ENCODE measurements around the gene DMD. TPM values are rescaled to one million over a fixed set of nuclear protein-coding genes. Genes with fewer than 3 reads are reported as not detected.

The DMD gene
- total RNA-seq, 1 experiment from 2014 or later, result 3.1 TPM

DNA sequence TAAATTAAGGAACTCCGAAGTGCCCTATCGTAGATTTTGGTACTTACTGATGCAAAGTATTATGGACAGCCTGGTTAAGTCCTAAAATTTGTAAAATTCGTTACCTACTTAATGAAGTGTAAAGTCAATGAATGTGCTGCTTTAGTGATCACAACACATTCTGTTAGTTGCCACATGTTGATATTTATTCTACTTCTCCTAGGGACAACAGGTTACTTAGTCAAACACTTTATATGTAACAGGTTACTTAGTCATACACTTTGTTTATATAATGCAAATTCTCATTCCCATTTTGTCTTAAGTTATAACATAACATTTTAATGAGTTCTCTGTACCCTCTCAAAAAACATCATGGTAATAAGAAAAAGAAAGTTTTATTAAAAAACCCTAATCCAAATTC is 1496.6 kb downstream of the DMD start:
- in situ Hi-C loops (cut with HindIII; ENCODE audit: low sequenced_read_pairs), result no loop called here
- DNase-seq (ENCODE audit: low spot score), result no peak

DNA sequence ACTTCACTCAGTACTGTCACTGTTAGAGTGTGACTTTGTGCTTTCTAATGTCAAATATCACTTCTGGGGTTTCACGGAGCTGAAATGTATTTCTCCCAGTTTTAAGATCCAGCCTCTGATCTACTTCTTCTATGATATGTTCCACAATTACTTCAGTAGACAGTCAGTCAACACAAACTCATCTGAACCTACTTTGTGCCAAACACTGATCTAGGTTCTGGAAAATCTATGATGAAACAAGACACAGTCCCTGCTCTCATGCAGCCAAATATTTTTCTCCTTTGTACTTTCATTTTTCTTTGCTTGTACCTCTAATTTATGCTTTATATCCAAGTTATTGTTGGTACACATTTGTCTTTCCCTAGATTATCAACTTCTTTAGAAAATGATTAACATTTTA is 1498.2 kb downstream of the DMD start:
- DNase-seq (ENCODE audit: low spot score), result no peak
- in situ Hi-C loops (cut with HindIII; ENCODE audit: low sequenced_read_pairs), result no loop called here

DNA sequence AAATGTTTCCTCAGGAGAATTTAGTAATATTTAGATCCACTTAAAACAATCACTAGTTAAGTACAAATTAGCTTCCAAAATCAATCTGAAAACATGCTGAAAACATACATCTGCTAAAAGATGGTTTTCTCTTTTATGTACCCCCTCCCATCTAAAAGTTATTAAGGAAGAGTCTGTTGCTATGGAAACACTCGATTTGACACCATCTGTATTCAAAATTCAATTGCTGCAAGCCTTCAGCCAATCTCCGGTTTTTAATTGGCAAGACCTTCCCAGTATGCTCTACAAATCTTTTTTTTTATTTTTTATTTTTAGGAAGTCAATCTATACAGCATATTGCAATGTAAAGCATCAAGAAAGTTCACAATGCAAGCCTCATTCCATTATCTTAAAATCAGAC is 1500.2 kb downstream of the DMD start:
- in situ Hi-C loops (cut with HindIII; ENCODE audit: low sequenced_read_pairs), result no loop called here
- DNase-seq (ENCODE audit: low spot score), result no peak

DNA sequence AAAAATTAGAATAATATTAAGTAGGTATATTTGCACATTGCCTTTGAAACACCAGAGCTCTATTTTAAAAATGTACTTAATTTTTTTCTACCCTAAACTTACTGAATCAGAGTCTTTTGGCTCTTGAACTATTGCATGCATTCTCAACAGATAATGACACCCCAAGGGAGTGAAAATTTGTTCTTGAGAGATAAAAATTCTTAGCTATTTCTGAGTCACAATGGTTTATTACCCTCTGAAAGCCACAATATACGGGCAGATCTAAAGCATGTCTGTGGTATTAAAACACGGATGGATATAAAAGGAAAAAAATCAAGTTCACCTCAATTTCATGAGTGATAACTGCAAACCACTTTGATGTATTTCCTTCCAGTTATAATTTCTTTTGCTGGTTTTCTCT is 1503.2 kb downstream of the DMD start:
- no peak for DNase-seq (ENCODE audit: low spot score)
- in situ Hi-C loops (cut with HindIII; ENCODE audit: low sequenced_read_pairs), result no loop called here

DNA sequence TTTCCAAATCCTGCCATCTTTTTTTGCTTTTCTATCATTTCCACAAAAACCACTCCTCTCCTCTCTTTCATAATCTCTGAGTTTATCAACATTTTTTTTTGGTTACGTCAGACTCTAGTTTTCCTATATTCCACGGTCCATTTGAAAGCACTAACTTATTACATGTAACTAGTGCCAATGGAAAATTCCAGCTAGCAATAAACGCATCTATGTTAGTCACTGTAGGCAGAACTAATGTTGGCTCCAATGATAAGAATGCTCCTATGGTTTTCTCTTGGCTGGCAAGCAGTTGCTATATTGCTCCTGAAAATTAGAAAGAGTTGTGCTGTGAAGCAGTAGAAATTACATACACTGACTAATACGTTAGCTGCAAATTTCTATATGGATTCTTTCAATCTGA is 1504.9 kb downstream of the DMD start:
- DNase-seq (ENCODE audit: low spot score), result peak; percentile 46
- in situ Hi-C loops (cut with HindIII; ENCODE audit: low sequenced_read_pairs), result no loop called here

DNA sequence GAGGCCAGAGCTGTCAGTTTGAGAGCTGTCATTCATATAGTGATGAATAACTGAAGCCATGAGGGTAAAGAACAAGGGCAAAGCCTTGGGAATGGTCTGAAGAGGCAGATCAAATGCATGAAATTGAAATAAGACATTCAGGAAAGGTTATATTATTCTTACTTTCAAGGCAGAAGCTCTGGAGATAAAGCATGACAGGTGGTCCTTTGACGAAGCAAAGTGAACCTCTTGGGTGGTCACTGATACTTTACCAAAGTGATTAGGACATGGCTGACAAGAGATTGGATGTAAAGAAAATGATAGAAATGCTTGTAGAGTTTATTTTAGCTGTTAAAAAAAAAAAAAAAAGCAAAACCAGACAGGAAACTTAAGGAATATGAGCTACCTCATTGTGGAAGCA is 1505.5 kb downstream of the DMD start:
- no peak for DNase-seq (ENCODE audit: low spot score)
- in situ Hi-C loops (cut with HindIII; ENCODE audit: low sequenced_read_pairs), result no loop called here

DNA sequence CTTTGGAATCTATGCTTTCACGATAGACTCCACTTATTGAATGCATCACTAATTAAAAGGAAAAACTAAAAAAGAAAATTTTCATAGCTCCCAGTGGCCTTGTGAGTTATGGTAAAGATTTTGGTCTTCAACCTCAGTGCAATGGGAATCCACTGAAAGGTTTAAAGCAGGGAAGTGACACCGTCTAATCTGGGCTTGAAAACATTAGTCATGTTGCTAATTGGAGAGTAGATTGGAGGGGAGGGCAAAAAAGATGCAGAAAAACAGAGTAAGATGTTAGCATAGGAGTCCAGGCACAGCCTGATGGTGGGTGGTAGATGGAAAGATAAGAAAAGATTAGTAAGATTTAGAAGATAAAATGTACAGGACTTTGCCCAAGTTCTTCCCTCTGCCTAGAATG is 1506.4 kb downstream of the DMD start:
- no peak for DNase-seq (ENCODE audit: low spot score)
- in situ Hi-C loops (cut with HindIII; ENCODE audit: low sequenced_read_pairs), result no loop called here

DNA sequence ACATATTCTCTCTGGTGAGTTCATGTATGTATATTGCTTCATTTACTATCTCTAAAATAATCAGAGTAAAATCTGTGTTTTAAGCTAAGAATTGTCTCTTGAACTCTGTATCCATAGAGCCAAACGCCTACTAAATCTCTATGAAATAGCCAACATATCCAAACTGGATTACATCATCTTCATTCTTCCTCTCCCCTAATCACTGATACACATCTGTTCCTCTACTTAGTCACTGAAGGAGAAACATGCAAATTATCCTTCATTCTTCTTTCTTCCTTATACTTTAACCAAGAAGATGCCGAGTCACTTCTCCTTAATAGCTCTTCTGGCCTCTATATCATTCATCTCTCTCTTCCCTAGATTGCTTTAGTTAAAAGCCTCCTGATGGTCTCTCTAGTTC is 1509.1 kb downstream of the DMD start:
- in situ Hi-C loops (cut with HindIII; ENCODE audit: low sequenced_read_pairs), result no loop called here
- no peak for DNase-seq (ENCODE audit: low spot score)

DNA sequence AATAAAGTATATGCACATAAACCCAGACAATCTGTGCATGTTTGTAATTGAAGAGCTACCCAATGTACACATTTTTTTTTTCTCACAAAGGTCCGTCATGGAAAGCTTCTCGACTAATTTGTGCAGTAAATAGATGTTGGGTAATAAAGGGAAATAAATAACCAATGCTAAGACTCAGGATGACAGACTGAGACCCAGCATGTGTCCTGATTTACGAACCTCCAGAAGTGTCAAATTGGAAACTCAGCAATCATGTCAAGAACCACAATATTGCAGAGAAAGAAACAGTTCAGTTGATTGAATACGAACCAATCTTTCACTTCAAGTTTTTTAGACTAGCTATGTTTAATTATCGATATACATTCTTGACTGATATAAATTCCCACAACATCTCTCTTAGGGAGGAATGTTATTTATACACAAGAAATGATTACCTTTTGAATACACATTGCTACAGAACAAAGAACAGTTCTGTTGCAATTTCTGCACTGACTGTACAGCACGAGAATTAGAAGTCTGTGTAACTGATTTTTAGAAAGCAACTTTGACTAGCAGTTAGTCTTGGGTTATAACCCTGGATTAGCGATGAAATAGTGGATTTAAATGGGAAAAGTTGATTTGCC is 1513.9 kb downstream of the DMD start:
- peak; percentile 45 for DNase-seq (ENCODE audit: low spot score)
- in situ Hi-C loops (cut with HindIII; ENCODE audit: low sequenced_read_pairs), result no loop called here

DNA sequence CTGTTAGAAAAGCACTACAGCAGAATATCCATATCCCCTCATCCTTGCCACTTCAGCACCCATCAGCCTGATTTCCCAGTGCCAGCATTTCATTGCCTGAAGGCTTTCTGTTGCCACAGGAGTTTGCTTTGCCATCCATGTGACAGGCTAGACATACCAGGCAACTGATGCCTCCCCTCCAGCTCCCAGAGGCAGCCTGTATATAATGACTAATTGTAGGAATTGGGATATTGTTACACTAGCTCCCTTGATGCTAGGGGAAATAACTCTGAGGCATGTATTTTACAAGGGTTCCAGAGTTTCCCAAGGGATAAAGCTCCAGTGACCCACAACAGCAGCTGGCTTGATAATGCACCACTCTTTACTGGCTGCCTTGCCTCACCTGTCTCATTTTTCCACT is 1531.5 kb downstream of the DMD start:
- in situ Hi-C loops (cut with HindIII; ENCODE audit: low sequenced_read_pairs), result no loop called here
- no peak for DNase-seq (ENCODE audit: low spot score)

DNA sequence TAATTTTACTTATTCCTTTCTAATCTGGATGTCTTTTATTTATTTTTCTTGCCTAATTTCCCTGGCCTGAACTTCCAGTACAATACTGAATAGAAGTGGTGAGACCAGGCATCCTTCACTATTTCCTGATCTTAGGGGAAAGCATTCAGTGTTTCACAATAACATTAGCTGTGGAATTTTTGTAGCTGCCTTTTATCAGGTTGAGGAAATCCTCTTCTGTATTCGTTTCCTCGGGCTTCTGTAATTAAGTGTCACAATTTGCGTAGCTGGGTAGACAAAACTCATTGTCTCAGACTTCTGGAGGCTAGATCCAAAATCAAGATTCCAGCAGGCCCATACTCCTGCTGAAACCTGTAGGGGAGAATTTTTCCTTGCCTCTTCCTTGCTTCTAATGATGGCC is 1541.1 kb downstream of the DMD start:
- DNase-seq (ENCODE audit: low spot score), result no peak
- in situ Hi-C loops (cut with HindIII; ENCODE audit: low sequenced_read_pairs), result no loop called here

DNA sequence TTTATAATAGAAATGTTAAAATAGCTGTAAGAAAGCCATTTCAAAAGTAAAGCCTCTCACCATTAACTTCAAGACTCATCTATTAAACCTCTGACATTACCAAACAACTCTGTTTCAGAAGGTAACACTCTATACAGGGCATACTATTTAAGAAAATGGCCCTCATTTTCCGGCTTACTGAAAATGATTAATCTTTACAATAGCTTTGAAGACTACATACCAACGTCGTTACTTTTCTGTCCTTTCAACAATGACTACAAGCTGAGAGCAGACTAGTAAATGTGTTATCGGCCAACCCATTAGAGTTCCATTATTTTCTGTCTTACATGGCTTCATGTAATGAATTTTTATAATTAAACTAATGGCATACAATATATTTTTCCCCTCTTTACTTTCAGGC is 1545.9 kb downstream of the DMD start:
- no peak for DNase-seq (ENCODE audit: low spot score)
- in situ Hi-C loops (cut with HindIII; ENCODE audit: low sequenced_read_pairs), result no loop called here

DNA sequence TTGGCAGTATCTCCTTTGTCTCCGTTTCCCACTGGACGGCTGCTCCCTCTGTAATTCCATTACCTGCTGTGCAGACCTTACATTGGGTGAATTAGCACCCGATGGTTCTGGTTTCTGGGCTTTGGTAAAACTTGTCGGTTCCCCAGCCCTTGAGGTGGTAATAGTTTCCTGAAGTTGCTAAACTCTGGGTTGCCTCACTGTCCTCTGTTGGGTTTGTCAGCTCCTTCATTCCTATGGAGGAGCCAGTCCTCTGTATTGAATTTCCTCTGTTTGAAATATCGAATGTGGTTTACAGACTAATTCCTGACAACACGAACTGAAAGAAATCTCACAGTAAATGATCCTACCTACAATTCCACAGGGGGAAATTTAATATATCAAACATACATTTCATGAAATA is 1548.2 kb downstream of the DMD start:
- DNase-seq (ENCODE audit: low spot score), result no peak
- in situ Hi-C loops (cut with HindIII; ENCODE audit: low sequenced_read_pairs), result no loop called here

DNA sequence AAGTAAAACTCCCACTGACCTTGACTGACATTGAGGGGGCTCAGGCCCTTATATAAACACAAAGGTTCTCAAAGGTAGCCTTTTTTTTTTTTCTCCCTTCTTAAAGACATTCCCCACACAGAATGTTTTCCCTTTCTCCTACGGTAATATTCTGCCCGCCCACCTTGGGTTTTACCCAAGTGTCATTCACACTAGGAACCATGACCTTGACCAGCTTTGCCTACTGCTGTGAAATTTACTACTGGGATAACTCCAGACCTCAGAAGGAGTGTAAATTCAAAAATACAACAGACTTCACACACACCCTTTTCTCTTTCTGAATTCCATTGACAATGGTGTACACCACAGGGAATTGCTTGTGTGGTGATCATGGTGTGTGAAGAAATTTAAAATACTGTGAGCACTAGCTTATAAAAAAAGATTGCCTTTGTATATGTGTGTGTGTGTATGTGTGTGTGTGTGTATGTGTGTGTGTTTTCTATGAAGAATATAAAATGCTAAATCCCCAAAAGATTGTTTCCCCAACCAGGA is 1550.0 kb downstream of the DMD start:
- no peak for DNase-seq (ENCODE audit: low spot score)
- in situ Hi-C loops (cut with HindIII; ENCODE audit: low sequenced_read_pairs), result no loop called here

DNA sequence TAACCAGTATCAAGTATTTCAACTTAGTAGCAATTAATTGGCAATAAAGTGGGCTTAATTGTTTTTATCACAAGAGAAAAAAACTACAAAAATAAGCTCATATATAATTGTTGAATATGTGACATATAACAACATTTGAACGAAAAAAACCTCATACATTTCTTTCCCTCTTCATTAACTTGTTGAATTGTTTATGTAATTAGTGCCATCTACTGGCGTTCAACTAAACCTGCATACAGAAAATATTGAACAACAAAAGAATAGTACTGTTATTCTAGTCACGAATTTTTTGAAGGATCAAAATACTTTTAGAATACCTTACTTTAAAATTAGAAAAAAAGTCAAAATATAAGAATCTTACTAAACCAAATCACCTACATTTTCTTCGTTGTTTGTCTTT is 1553.0 kb downstream of the DMD start:
- in situ Hi-C loops (cut with HindIII; ENCODE audit: low sequenced_read_pairs), result no loop called here
- peak; percentile 44 for DNase-seq (ENCODE audit: low spot score)

DNA sequence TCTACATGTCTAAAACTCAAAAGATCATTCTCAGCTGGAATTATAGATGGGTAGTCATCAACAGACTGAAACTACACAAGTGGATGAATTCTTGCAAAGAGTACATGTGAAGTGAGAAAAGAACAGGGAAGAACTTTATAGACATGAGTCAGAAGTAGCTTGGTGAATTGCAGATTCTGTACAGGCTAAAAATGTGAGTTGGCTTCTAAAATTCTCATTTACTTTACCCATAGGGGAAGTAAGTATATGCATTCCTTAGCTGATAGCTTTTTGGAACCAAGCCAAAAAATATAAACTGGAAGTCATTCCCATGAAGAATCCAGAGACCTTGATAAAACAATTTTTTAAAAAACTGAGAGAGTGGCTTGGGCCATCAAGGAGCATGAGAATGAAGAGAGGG is 1555.3 kb downstream of the DMD start:
- DNase-seq (ENCODE audit: low spot score), result no peak
- in situ Hi-C loops (cut with HindIII; ENCODE audit: low sequenced_read_pairs), result no loop called here

DNA sequence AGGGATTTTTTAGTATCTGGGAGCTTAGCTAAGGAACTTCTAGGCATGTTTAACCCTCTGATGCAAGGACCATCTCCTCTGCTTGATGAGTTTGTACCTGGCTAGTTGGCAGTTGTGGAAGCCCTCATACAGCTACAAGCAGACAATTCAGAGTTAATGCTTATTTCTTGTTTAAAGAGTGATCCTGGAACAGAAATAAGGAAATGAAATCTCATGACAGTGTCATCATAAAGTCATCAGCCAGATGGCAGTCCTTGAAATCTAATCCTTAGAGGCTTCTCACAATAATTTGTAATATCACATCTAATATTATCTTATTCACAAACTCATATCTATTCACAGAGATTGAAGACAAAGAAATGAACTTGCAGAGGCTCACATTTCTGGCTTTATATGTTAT is 1557.9 kb downstream of the DMD start:
- DNase-seq (ENCODE audit: low spot score), result no peak
- in situ Hi-C loops (cut with HindIII; ENCODE audit: low sequenced_read_pairs), result no loop called here

DNA sequence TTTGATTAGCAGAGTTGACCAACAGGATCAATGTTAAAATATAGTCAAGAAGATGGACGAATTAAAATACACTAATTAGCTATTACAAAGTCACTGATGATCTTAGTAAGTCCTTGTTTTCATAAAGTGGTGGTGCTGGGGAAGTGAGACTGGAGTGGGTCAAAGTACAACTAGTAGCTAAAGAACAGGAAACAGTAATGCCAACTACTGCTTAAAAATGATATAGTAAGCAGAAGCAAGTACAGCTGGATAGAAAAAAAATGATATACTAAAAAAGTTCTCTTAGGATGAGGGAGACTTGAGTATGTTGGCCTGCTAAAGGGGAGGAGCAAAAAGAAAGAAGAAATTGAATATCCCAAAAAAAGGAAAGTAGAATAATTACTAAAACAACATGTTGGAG is 1558.7 kb downstream of the DMD start:
- in situ Hi-C loops (cut with HindIII; ENCODE audit: low sequenced_read_pairs), result no loop called here
- no peak for DNase-seq (ENCODE audit: low spot score)

DNA sequence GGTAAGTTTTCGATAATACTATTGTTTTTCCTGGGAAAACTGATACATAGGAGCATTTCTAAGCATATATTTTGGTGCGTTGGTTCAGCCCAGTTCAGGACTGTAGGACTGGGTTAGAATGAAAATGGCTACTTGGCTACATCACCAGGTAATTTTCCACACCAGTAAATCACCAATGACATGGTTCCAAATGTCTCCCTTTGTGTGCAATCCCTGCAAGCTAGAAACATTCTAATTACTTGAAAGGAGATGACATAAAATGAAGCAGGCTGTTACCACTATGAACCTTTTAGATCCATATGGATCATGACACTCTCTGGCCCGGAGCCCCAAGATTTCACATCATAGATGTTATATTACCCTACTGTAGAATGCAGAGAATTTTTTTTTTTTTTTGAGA is 1562.1 kb downstream of the DMD start:
- in situ Hi-C loops (cut with HindIII; ENCODE audit: low sequenced_read_pairs), result no loop called here
- DNase-seq (ENCODE audit: low spot score), result peak; percentile 78

DNA sequence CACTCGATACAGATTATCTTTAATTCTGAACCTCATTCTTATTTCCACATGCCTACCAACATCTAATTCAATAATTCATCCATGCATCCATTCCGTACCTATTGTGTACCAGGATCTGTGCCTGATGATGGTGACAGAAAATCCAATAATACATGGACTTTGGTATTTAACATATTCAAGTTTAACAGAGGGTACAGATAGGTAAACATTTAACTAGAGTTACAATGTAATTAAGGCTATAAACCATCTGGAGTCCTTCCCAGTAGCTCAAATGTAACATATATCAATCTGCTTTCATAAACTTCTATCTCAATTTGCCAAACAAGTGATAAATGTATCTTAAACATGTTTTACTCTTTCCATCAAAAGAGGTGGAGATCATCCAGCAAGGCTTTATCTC is 1578.0 kb downstream of the DMD start:
- no peak for DNase-seq (ENCODE audit: low spot score)
- in situ Hi-C loops (cut with HindIII; ENCODE audit: low sequenced_read_pairs), result no loop called here

DNA sequence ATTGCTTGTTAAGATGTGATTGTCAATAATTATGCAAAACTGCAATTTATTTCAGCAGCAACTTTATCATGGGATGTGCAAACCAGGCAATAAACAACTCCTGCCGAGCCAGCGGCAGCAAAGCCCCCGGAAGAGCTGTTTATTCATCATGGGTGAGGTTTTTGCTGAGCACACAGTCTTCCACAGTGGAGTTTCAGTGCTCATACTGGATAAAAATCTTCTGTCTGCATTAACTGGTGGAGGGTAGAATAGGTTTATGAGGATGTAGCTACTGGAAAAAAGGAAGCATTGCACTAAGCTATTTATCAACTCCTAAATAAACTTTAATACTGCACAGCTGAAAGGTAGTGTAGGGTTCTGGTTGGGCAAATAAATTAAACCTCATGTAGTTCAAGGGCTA is 1582.2 kb downstream of the DMD start:
- in situ Hi-C loops (cut with HindIII; ENCODE audit: low sequenced_read_pairs), result no loop called here
- DNase-seq (ENCODE audit: low spot score), result no peak

DNA sequence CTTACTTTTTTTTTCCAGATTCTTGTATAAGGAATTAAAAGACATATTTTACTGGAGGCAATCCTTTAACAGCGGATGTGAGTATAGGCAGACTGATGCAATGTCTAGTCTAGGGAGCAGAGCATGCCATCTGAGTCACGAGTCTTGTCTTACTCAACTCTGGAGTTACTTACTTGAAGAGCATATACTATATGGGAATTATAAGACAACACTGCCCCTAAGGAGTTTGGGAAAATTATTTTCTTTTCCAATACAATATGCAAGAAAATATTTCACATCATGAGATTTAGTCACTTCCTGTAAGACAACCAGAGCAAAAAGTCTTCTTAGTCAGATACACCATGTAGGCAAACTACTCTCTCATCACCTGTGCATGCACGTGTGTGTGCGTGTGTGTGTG is 1602.2 kb downstream of the DMD start:
- in situ Hi-C loops (cut with HindIII; ENCODE audit: low sequenced_read_pairs), result no loop called here
- no peak for DNase-seq (ENCODE audit: low spot score)

Measured in G401 (cell line).